K562 (cell line): Measurements from ENCODE around the gene APOO. TPM values are rescaled to one million over a fixed set of nuclear protein-coding genes. Genes with fewer than 3 reads are reported as not detected.

Experiments used
- ATF7 ChIP-seq: fragments of 450-650 bp; IDR thresholded peaks from 2 replicates; pipeline ENCODE4 v1.7.1; 2014; ENCODE audit warnings: mild to moderate bottlenecking, moderate library complexity
- polyA plus RNA-seq, 8 experiments: library from polyadenylated mRNA; depleted of rRNA in 4 of 8; stranded (reverse) in 5 of 8; unstranded in 3 of 8; fragments of >200 nt; fragmentation: Nextera tagmentation in 2 of 8; fragmentation: Illumina TruSeq in 1 of 8; extraction: Ambion mirVana in 2 of 8; extraction: Trizol in 1 of 8; gene quantifications; 2 replicates each; pipeline versions ENCODE4 v1.2.1 to v1.2.3, GENCODE V29; 2011 to 2014; ENCODE audit warnings: inconsistent platforms in 1 of 8, missing spikeins in 1 of 8
- total RNA-seq, 7 experiments: library from RNA; depleted of rRNA in 6 of 7; stranded (reverse); fragments of >200 nt in 6 of 7; fragmentation: Illumina TruSeq in 2 of 7; extraction: Trizol in 2 of 7; gene quantifications; 2 replicates each; pipeline versions ENCODE4 v1.2.1 to v1.2.3, GENCODE V29; 2011 to 2021; ENCODE audit warnings: low replicate concordance in 1 of 7
- TF ChIP-seq, protein P1 (sequence below): fragments of 200-600 bp; sonication (generic); IDR thresholded peaks from one replicate; pipeline ENCODE4 v1.6.1; 2012; ENCODE audit warnings: mild to moderate bottlenecking, low read depth, low read length, inconsistent platforms

The APOO gene
- total and polyA plus RNA-seq, 9 of the 15 experiments (the other 6 are each of a cell fraction or from before 2014, with no cell fraction given), result 37.3 to 76.4 (median 60.8) TPM

DNA sequence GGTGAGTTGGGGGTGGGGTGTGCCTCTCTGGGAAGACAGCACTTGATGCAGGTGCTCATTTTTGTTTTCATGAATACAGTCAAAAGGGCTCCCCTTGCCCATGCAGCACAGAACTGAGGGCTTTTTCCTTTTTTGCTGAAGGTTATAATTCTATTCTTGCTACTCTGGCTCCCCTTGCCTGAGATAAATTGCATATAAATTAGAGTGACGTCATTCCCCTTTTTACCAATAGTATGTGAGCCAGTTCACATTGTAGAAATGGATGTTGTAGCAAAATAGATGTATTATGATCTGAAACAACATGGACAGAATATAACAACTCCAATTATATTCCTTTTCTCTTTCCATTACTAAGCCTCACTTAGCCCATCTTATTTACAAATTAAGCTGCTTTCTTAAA lies 28.4 kb upstream of the APOO start (continued):
- TF ChIP-seq, protein P1, sequence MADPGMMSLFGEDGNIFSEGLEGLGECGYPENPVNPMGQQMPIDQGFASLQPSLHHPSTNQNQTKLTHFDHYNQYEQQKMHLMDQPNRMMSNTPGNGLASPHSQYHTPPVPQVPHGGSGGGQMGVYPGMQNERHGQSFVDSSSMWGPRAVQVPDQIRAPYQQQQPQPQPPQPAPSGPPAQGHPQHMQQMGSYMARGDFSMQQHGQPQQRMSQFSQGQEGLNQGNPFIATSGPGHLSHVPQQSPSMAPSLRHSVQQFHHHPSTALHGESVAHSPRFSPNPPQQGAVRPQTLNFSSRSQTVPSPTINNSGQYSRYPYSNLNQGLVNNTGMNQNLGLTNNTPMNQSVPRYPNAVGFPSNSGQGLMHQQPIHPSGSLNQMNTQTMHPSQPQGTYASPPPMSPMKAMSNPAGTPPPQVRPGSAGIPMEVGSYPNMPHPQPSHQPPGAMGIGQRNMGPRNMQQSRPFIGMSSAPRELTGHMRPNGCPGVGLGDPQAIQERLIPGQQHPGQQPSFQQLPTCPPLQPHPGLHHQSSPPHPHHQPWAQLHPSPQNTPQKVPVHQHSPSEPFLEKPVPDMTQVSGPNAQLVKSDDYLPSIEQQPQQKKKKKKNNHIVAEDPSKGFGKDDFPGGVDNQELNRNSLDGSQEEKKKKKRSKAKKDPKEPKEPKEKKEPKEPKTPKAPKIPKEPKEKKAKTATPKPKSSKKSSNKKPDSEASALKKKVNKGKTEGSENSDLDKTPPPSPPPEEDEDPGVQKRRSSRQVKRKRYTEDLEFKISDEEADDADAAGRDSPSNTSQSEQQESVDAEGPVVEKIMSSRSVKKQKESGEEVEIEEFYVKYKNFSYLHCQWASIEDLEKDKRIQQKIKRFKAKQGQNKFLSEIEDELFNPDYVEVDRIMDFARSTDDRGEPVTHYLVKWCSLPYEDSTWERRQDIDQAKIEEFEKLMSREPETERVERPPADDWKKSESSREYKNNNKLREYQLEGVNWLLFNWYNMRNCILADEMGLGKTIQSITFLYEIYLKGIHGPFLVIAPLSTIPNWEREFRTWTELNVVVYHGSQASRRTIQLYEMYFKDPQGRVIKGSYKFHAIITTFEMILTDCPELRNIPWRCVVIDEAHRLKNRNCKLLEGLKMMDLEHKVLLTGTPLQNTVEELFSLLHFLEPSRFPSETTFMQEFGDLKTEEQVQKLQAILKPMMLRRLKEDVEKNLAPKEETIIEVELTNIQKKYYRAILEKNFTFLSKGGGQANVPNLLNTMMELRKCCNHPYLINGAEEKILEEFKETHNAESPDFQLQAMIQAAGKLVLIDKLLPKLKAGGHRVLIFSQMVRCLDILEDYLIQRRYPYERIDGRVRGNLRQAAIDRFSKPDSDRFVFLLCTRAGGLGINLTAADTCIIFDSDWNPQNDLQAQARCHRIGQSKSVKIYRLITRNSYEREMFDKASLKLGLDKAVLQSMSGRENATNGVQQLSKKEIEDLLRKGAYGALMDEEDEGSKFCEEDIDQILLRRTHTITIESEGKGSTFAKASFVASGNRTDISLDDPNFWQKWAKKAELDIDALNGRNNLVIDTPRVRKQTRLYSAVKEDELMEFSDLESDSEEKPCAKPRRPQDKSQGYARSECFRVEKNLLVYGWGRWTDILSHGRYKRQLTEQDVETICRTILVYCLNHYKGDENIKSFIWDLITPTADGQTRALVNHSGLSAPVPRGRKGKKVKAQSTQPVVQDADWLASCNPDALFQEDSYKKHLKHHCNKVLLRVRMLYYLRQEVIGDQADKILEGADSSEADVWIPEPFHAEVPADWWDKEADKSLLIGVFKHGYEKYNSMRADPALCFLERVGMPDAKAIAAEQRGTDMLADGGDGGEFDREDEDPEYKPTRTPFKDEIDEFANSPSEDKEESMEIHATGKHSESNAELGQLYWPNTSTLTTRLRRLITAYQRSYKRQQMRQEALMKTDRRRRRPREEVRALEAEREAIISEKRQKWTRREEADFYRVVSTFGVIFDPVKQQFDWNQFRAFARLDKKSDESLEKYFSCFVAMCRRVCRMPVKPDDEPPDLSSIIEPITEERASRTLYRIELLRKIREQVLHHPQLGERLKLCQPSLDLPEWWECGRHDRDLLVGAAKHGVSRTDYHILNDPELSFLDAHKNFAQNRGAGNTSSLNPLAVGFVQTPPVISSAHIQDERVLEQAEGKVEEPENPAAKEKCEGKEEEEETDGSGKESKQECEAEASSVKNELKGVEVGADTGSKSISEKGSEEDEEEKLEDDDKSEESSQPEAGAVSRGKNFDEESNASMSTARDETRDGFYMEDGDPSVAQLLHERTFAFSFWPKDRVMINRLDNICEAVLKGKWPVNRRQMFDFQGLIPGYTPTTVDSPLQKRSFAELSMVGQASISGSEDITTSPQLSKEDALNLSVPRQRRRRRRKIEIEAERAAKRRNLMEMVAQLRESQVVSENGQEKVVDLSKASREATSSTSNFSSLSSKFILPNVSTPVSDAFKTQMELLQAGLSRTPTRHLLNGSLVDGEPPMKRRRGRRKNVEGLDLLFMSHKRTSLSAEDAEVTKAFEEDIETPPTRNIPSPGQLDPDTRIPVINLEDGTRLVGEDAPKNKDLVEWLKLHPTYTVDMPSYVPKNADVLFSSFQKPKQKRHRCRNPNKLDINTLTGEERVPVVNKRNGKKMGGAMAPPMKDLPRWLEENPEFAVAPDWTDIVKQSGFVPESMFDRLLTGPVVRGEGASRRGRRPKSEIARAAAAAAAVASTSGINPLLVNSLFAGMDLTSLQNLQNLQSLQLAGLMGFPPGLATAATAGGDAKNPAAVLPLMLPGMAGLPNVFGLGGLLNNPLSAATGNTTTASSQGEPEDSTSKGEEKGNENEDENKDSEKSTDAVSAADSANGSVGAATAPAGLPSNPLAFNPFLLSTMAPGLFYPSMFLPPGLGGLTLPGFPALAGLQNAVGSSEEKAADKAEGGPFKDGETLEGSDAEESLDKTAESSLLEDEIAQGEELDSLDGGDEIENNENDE, result no peak
- peak; percentile 68; the same call in 1 of the 2 replicates for TF ChIP-seq ATF7
